HG02759 (cell line): ENCODE results near the gene TBC1D22A.

ENCODE experiments used
- ATAC-seq: cut with Tn5 transposase; IDR thresholded peaks from one replicate; pipeline ENCODE4 v1.9.1; 2021; ENCODE audit warnings: mild to moderate bottlenecking, moderate library complexity; ENCODE audit not compliant: unreplicated experiment

TBC1D22A gene

GRCh38 chr22:46900549-46900948 is 138.1 kb downstream of the TBC1D22A start:
- ATAC-seq, result no peak

- no peak for ATAC-seq
These were observed 140.0 kb downstream of the TBC1D22A start for GRCh38 chr22:46902436-46902835.

GRCh38 chr22:46902998-46903916 is 140.8 kb downstream of the TBC1D22A start:
- no peak for ATAC-seq

- ATAC-seq, result no peak
These were observed 143.0 kb downstream of the TBC1D22A start for GRCh38 chr22:46905415-46905814.

GRCh38 chr22:46905834-46906233 is 143.4 kb downstream of the TBC1D22A start:
- no peak for ATAC-seq

GRCh38 chr22:46906326-46907045 is 144.0 kb downstream of the TBC1D22A start:
- ATAC-seq, result no peak

GRCh38 chr22:46907241-46908215 is 145.1 kb downstream of the TBC1D22A start:
- ATAC-seq, result no peak

GRCh38 chr22:46908641-46909107 is 146.2 kb downstream of the TBC1D22A start:
- ATAC-seq, result no peak

GRCh38 chr22:46909237-46910030 is 147.0 kb downstream of the TBC1D22A start:
- ATAC-seq, result no peak

GRCh38 chr22:46910624-46911023 is 148.2 kb downstream of the TBC1D22A start:
- ATAC-seq, result no peak

- ATAC-seq, result no peak
These were observed 148.9 kb downstream of the TBC1D22A start for GRCh38 chr22:46911346-46911745.

- ATAC-seq, result no peak
These were observed 150.9 kb downstream of the TBC1D22A start for GRCh38 chr22:46913351-46913750.

GRCh38 chr22:46914481-46914880 is 152.0 kb downstream of the TBC1D22A start:
- ATAC-seq, result no peak

GRCh38 chr22:46914916-46915894 is 152.8 kb downstream of the TBC1D22A start:
- no peak for ATAC-seq

- ATAC-seq, result no peak
These were observed 153.7 kb downstream of the TBC1D22A start for GRCh38 chr22:46915950-46916730.

GRCh38 chr22:46916886-46917770 is 154.7 kb downstream of the TBC1D22A start:
- ATAC-seq, result no peak

GRCh38 chr22:46917771-46918101 is 155.3 kb downstream of the TBC1D22A start:
- ATAC-seq, result no peak
